Lower leg skin (tissue), 4 donors: ENCODE results near the gene RRAGD. TPM values are rescaled to one million over a fixed set of nuclear protein-coding genes. Genes with fewer than 3 reads are reported as not detected.

Experiments
- DNase-seq, 2 donors: peaks; one replicate each; pipeline ENCODE4 v3.0.0-alpha.2; 2019; ENCODE audit warnings: low spot score in 2 of 2
- H3K4me3 ChIP-seq: fragments of 200-600 bp; sonication (generic); 2 replicates; pipeline ENCODE4 v1.5.1; 2017; ENCODE audit warnings: mild to moderate bottlenecking, low read depth; ENCODE audit not compliant: poor library complexity, severe bottlenecking
- POLR2A ChIP-seq, 2 donors: fragments of 450-650 bp; IDR thresholded peaks; one replicate each; pipeline ENCODE4 v1.6.1; 2016 to 2017; ENCODE audit warnings: antibody characterized with exemption in 2 of 2, mild to moderate bottlenecking in 1 of 2, moderate library complexity in 1 of 2
- WGBS, 2 donors: methylation state at CpG; one replicate each; pipeline ENCODE4 v1.1.5; 2018; 5-methylcytosine and 5-hydroxymethylcytosine counted together
- intact Hi-C: fragments of 100-400 bp; cut with DNase I; formaldehyde crosslinking; loops from one replicate; pipeline ENCODE4 v1.15.0; 2023; ENCODE audit warnings: low total_unique reads
- total RNA-seq, 4 donors: library from RNA; depleted of rRNA; stranded (reverse); fragments of >200 nt; gene quantifications; one replicate each; pipeline ENCODE4 v1.1.0, GENCODE V29; 2016
- TF ChIP-seq, protein P1 (sequence below), 3 donors: fragments of 450-650 bp; IDR thresholded peaks; one replicate each; pipeline ENCODE4 v1.5.1; 2016; ENCODE audit warnings: antibody characterized with exemption in 3 of 3, mild to moderate bottlenecking in 3 of 3, moderate library complexity in 2 of 3

RRAGD gene
- total RNA-seq, 4 donors from 2014 or later = 13.3 to 22.3 (median 20.1) TPM

DNA sequence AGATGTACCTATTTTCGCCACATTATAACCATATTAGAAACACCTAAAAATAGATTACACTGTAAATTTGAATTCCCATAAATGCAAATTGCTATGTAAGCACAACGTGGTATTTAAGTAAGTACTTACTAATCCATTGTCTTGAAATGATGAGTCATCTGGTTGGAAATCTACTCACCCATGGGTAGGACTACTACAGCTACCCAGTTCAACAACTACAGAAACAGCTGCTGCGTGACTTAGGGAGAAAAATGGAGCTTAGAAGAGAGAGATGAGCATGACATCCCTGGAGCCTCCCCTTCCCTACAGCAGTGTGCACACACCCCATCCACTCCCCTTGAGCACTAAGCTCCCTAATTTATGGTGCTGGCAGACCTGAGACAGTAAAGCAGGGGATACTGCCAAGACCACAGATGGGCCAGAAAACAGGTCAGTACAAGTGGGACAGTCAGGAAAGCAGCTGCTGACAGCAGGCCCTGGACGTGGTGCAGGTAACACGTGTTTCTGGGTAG lies 26.9 kb downstream of the RRAGD start:
- TF ChIP-seq, protein P1, sequence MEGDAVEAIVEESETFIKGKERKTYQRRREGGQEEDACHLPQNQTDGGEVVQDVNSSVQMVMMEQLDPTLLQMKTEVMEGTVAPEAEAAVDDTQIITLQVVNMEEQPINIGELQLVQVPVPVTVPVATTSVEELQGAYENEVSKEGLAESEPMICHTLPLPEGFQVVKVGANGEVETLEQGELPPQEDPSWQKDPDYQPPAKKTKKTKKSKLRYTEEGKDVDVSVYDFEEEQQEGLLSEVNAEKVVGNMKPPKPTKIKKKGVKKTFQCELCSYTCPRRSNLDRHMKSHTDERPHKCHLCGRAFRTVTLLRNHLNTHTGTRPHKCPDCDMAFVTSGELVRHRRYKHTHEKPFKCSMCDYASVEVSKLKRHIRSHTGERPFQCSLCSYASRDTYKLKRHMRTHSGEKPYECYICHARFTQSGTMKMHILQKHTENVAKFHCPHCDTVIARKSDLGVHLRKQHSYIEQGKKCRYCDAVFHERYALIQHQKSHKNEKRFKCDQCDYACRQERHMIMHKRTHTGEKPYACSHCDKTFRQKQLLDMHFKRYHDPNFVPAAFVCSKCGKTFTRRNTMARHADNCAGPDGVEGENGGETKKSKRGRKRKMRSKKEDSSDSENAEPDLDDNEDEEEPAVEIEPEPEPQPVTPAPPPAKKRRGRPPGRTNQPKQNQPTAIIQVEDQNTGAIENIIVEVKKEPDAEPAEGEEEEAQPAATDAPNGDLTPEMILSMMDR (IDR thresholded peaks at IDR 0.05) = no peak
- TF ChIP-seq POLR2A (IDR thresholded peaks at IDR 0.05) = no peak
- no peak overlapping the region for H3K4me3 ChIP-seq
- DNase-seq = peak in 1 of 2 donors; percentile 58
- whole genome bisulfite sequencing, 2 donors = 45 to 46% methylated on average over 5 of the region's 5 CpGs
- intact Hi-C loops = no loop called here

- WGBS, 2 donors = 90 to 91% methylated on average over 2 of the region's 2 CpGs
- no peak overlapping the region for H3K4me3 ChIP-seq
- DNase-seq = no peak
- intact Hi-C loops = no loop called here
- no peak for TF ChIP-seq POLR2A (IDR thresholded peaks at IDR 0.05)
- TF ChIP-seq, protein P1 (IDR thresholded peaks at IDR 0.05) = no peak
Observed at GRCh38 chr6:89381031-89381430, 31.0 kb downstream of the RRAGD start.

- no peak overlapping the region for H3K4me3 ChIP-seq
- DNase-seq = no peak
- WGBS, 2 donors = 54 to 60% methylated on average over 5 of the region's 5 CpGs
- intact Hi-C loops = no loop called here
- no peak for TF ChIP-seq POLR2A (IDR thresholded peaks at IDR 0.05)
- TF ChIP-seq, protein P1 (IDR thresholded peaks at IDR 0.05) = no peak
Observed at GRCh38 chr6:89379281-89379680, 32.8 kb downstream of the RRAGD start.

DNA sequence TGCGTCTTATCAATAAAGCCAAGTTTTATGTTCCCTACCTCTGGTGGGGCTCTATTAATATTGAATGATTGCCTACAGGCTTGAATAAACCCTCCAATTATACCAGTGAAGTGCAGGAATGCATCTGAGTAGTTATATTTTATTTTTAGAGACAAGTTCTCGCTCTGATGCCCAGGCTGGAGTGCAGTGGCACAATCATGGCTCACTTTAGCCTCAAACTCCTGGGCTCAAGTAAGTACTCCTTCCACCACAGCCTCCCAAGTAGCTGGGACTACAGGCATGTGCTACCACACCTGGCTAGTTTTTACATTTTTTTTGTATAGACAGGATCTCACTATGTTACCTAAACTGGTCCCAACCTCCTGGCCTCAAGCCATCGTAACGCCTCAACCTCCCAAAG lies 33.4 kb downstream of the RRAGD start:
- TF ChIP-seq POLR2A (IDR thresholded peaks at IDR 0.05) = no peak
- TF ChIP-seq, protein P1 (IDR thresholded peaks at IDR 0.05) = no peak
- WGBS, 2 donors = 71 to 79% methylated on average over 4 of the region's 4 CpGs
- intact Hi-C loops = no loop called here
- H3K4me3 ChIP-seq = no peak overlapping the region
- no peak for DNase-seq

GRCh38 chr6:89375427-89376267 lies 36.4 kb downstream of the RRAGD start:
- peak; percentile 29 to 88 for DNase-seq
- 43 to 49% methylated on average over 6 of the region's 6 CpGs for WGBS, 2 donors
- intact Hi-C loops = no loop called here

More at GRCh38 chr6:89375427-89376267, 36.4 kb downstream of the RRAGD start:
- no peak overlapping the region for H3K4me3 ChIP-seq
- no peak for TF ChIP-seq POLR2A (IDR thresholded peaks at IDR 0.05)
- TF ChIP-seq, protein P1 (IDR thresholded peaks at IDR 0.05) = no peak
